Measurements from ENCODE around the gene RGMB. TPM values are rescaled to one million over a fixed set of nuclear protein-coding genes. Genes with fewer than 3 reads are reported as not detected.
A peak's percentile ranks its signal among the peaks of the same experiment; 100 is the strongest.

Gene RGMB
- total RNA-seq, 3 donors from 2014 or later, result 22.0 to 23.1 (median 22.1) TPM

- Histone ChIP-seq H3K4me1 (peaks cover 9 to 22% of the 10 kb centered on the region in 2 donors), H3K9me3 (no peaks in the 10 kb centered on the region), H3K27me3 (no peaks in the 10 kb centered on the region), H3K36me3 (no peaks in the 10 kb centered on the region), H3K27ac (peak overlapping the region; percentile 32 to 40), H3K4me3 (no peak overlapping the region)
- DNase-seq (ENCODE audit: low spot score in 2 of 2), result no peak
- no peak for TF ChIP-seq POLR2AphosphoS5 (IDR thresholded peaks at IDR 0.05)
- no peak for TF ChIP-seq CTCF (IDR thresholded peaks at IDR 0.05)
- TF ChIP-seq POLR2A (IDR thresholded peaks at IDR 0.05), result no peak
- intact Hi-C loops (cut with DNase I; ENCODE audit: low total_unique reads), result no loop called here
Measured at GRCh38 chr5:98785244-98785643, 11.8 kb downstream of the RGMB start.

GRCh38 chr5:98786191-98786853, 12.9 kb downstream of the RGMB start:
- no peaks in the 10 kb centered on the region for H3K27me3 ChIP-seq
- H3K27ac ChIP-seq, result peak overlapping the region; percentile 81 to 82
- H3K36me3 ChIP-seq, result no peaks in the 10 kb centered on the region
- intact Hi-C loops (cut with DNase I; ENCODE audit: low total_unique reads), result no loop called here
- no peak for TF ChIP-seq CTCF (IDR thresholded peaks at IDR 0.05)
- no peak for TF ChIP-seq POLR2A (IDR thresholded peaks at IDR 0.05)
- DNase-seq (ENCODE audit: low spot score in 2 of 2), result no peak
- peak overlapping the region in 1 of 3 donors; percentile 29 for H3K4me3 ChIP-seq
- H3K9me3 ChIP-seq, result no peaks in the 10 kb centered on the region
- peaks cover 9 to 21% of the 10 kb centered on the region in 2 donors for H3K4me1 ChIP-seq

- no peak for TF ChIP-seq POLR2A (IDR thresholded peaks at IDR 0.05)
- no peak for TF ChIP-seq CTCF (IDR thresholded peaks at IDR 0.05)
- TF ChIP-seq POLR2AphosphoS5 (IDR thresholded peaks at IDR 0.05), result no peak
- Histone ChIP-seq H3K27ac (peak overlapping the region; percentile 81 to 82), H3K4me1 (peaks cover 9 to 21% of the 10 kb centered on the region in 2 donors), H3K36me3 (no peaks in the 10 kb centered on the region), H3K4me3 (peak overlapping the region in 1 of 3 donors; percentile 17), H3K9me3 (no peaks in the 10 kb centered on the region), H3K27me3 (no peaks in the 10 kb centered on the region)
- intact Hi-C loops (cut with DNase I; ENCODE audit: low total_unique reads), result loop anchor here (1.0 kb wide), 1 partner anchor 16 kb away; no protein-coding TSS in a partner anchor
- no peak for DNase-seq (ENCODE audit: low spot score in 2 of 2)
Measured at GRCh38 chr5:98787131-98787719, 13.8 kb downstream of the RGMB start.

- intact Hi-C loops (cut with DNase I; ENCODE audit: low total_unique reads), result no loop called here
- no peaks in the 10 kb centered on the region for H3K27me3 ChIP-seq
- H3K4me1 ChIP-seq, result peaks cover 9 to 21% of the 10 kb centered on the region in 2 donors
- no peaks in the 10 kb centered on the region for H3K9me3 ChIP-seq
- no peaks in the 10 kb centered on the region for H3K36me3 ChIP-seq
- no peak overlapping the region for H3K27ac ChIP-seq
- DNase-seq (ENCODE audit: low spot score in 2 of 2), result no peak
- TF ChIP-seq POLR2A (IDR thresholded peaks at IDR 0.05), result no peak
- no peak for TF ChIP-seq CTCF (IDR thresholded peaks at IDR 0.05)
- no peak for TF ChIP-seq POLR2AphosphoS5 (IDR thresholded peaks at IDR 0.05)
- no peak overlapping the region for H3K4me3 ChIP-seq
Measured at GRCh38 chr5:98789029-98789428, 15.6 kb downstream of the RGMB start.

GRCh38 chr5:98791001-98791519, 17.6 kb downstream of the RGMB start:
- Histone ChIP-seq H3K9me3 (no peaks in the 10 kb centered on the region), H3K36me3 (no peaks in the 10 kb centered on the region), H3K27me3 (no peaks in the 10 kb centered on the region), H3K4me1 (peaks cover 1 to 17% of the 10 kb centered on the region in 2 donors), H3K27ac (peak overlapping the region in 1 of 2 donors; percentile 54), H3K4me3 (no peak overlapping the region)
- no peak for TF ChIP-seq CTCF (IDR thresholded peaks at IDR 0.05)
- no peak for TF ChIP-seq POLR2AphosphoS5 (IDR thresholded peaks at IDR 0.05)
- TF ChIP-seq POLR2A (IDR thresholded peaks at IDR 0.05), result no peak
- intact Hi-C loops (cut with DNase I; ENCODE audit: low total_unique reads), result no loop called here
- DNase-seq (ENCODE audit: low spot score in 2 of 2), result no peak
